Measurements from ENCODE around the gene BMP8A. TPM values are rescaled to one million over a fixed set of nuclear protein-coding genes. Genes with fewer than 3 reads are reported as not detected.

BMP8A gene
- polyA plus RNA-seq, 3 donors, result not detected

DNA sequence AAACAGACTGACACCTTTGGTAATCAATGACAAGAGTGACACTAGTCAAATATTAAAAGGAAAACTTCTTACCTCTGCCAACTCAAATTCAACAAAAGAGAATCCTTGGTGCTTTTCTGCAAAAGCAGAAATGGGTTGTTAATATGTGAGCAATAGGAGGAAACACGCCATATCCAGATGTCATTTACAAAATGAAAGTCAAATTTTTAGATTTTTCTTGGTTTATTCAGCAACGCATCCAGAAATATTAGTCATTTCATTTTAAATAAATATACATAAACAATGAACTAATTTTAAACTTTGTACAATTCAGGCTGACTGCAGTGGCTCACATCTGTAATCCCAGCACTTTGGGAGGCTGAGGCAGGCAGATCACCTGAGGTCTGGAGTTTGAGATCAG, 62.8 kb downstream of the BMP8A start:
- no peaks in the 10 kb centered on the region for H3K79me2 ChIP-seq (ENCODE audit: insufficient read depth, low read length)
- peaks cover 8 to 32% of the 10 kb centered on the region in 2 donors for H3K36me3 Mint-ChIP-seq
- DNase-seq, result no peak
- no CpG with 5 or more reads among the region's 2 CpGs for WGBS (ENCODE audit: insufficient coverage)
- intact Hi-C loops (cut with micrococcal nuclease), result no loop called here
- no peak overlapping the region for H3K27ac ChIP-seq (ENCODE audit: low read depth in 1 of 2, low read length in 2 of 2)
- no peak overlapping the region for H3K4me3 ChIP-seq (replicated peaks in 1 of 3; ENCODE audit: low read depth in 2 of 3, low read length in 3 of 3)
- no peak overlapping the region for H3K4me3 Mint-ChIP-seq
- peaks cover 0 to 8% of the 10 kb centered on the region in 2 donors for H3K36me3 ChIP-seq (replicated peaks in 1 of 2; ENCODE audit: control insufficient read depth in 1 of 2, insufficient read depth in 2 of 2, low read length in 2 of 2)
- TF ChIP-seq, protein P1, sequence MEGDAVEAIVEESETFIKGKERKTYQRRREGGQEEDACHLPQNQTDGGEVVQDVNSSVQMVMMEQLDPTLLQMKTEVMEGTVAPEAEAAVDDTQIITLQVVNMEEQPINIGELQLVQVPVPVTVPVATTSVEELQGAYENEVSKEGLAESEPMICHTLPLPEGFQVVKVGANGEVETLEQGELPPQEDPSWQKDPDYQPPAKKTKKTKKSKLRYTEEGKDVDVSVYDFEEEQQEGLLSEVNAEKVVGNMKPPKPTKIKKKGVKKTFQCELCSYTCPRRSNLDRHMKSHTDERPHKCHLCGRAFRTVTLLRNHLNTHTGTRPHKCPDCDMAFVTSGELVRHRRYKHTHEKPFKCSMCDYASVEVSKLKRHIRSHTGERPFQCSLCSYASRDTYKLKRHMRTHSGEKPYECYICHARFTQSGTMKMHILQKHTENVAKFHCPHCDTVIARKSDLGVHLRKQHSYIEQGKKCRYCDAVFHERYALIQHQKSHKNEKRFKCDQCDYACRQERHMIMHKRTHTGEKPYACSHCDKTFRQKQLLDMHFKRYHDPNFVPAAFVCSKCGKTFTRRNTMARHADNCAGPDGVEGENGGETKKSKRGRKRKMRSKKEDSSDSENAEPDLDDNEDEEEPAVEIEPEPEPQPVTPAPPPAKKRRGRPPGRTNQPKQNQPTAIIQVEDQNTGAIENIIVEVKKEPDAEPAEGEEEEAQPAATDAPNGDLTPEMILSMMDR (IDR thresholded peaks at IDR 0.05), result no peak
- no peaks in the 10 kb centered on the region for H4K20me1 ChIP-seq (ENCODE audit: insufficient read depth, low read length)
- peaks cover 11% of the 10 kb centered on the region for H3K4me1 Mint-ChIP-seq
- no peak overlapping the region for H3K4me2 ChIP-seq (replicated peaks; ENCODE audit: extremely low read depth, low read length, poor library complexity, severe bottlenecking)
- no peak overlapping the region for H2AFZ ChIP-seq (ENCODE audit: insufficient read depth, low read depth, low read length, poor library complexity, severe bottlenecking)
- H3K9me3 ChIP-seq (replicated peaks in 1 of 2; ENCODE audit: control insufficient read depth in 1 of 2, insufficient read depth in 1 of 2, low read length in 2 of 2), result no peaks in the 10 kb centered on the region
- H3K9me3 Mint-ChIP-seq, result no peaks in the 10 kb centered on the region
- H3K27me3 ChIP-seq (ENCODE audit: control insufficient read depth in 2 of 2, insufficient read depth in 2 of 2, low read length in 2 of 2), result no peaks in the 10 kb centered on the region
- H3K27me3 Mint-ChIP-seq (ENCODE audit: low read depth in 3 of 3), result peaks cover 0 to 1% (median 1%) of the 10 kb centered on the region in 3 donors
- H3K9ac ChIP-seq (ENCODE audit: insufficient read depth, low read length, poor library complexity, severe bottlenecking), result no peak overlapping the region
- H3K27ac Mint-ChIP-seq, result peak overlapping the region in 1 of 7 donors; percentile 26
- H3K4me1 ChIP-seq (ENCODE audit: control insufficient read depth in 1 of 2, insufficient read depth in 2 of 2, low read length in 2 of 2), result peaks cover 4 to 6% of the 10 kb centered on the region in 2 donors

DNA sequence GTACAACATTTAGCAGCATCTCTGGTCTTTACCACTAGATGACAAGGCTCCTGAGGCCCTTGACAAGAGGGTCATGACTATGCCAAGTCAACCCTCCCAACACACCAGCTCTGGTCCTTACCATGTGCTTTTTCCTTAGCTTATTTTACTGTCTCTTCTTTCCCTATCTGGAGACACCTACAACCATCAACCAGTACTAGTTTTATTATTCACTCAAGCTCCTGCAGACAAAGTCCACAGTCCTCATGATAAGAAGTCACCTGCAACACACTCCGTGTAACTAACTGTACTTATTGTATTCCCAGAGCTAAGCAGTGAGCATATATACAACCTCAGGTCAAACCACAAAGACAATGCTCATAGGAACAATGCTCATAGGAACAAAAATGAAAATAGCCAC, 69.8 kb downstream of the BMP8A start:
- no CpG with 5 or more reads among the region's 1 CpG for WGBS (ENCODE audit: insufficient coverage)
- Mint-ChIP-seq H3K36me3 (peaks cover 72 to 83% of the 10 kb centered on the region in 2 donors), H3K9me3 (no peaks in the 10 kb centered on the region), H3K27me3 (ENCODE audit: low read depth in 3 of 3) (peaks cover 0 to 1% (median 0%) of the 10 kb centered on the region in 3 donors), H3K4me1 (peaks cover 7% of the 10 kb centered on the region), H3K4me3 (no peak overlapping the region), H3K27ac (no peak overlapping the region)
- Histone ChIP-seq H3K27me3 (ENCODE audit: control insufficient read depth in 2 of 2, insufficient read depth in 2 of 2, low read length in 2 of 2) (no peaks in the 10 kb centered on the region), H3K4me1 (ENCODE audit: control insufficient read depth in 1 of 2, insufficient read depth in 2 of 2, low read length in 2 of 2) (peaks cover 4 to 6% of the 10 kb centered on the region in 2 donors), H3K4me2 (replicated peaks; ENCODE audit: extremely low read depth, low read length, poor library complexity, severe bottlenecking) (no peak overlapping the region), H3K27ac (ENCODE audit: low read depth in 1 of 2, low read length in 2 of 2) (no peak overlapping the region), H2AFZ (ENCODE audit: insufficient read depth, low read depth, low read length, poor library complexity, severe bottlenecking) (no peak overlapping the region), H3K9ac (ENCODE audit: insufficient read depth, low read length, poor library complexity, severe bottlenecking) (no peak overlapping the region), H3K4me3 (replicated peaks in 1 of 3; ENCODE audit: low read depth in 2 of 3, low read length in 3 of 3) (no peak overlapping the region), H3K79me2 (ENCODE audit: insufficient read depth, low read length) (no peaks in the 10 kb centered on the region), H3K36me3 (replicated peaks in 1 of 2; ENCODE audit: control insufficient read depth in 1 of 2, insufficient read depth in 2 of 2, low read length in 2 of 2) (peaks cover 62 to 78% of the 10 kb centered on the region in 2 donors), H4K20me1 (ENCODE audit: insufficient read depth, low read length) (peaks cover 6% of the 10 kb centered on the region), H3K9me3 (replicated peaks in 1 of 2; ENCODE audit: control insufficient read depth in 1 of 2, insufficient read depth in 1 of 2, low read length in 2 of 2) (no peaks in the 10 kb centered on the region)
- intact Hi-C loops (cut with micrococcal nuclease), result no loop called here
- no peak for DNase-seq
- TF ChIP-seq, protein P1 (IDR thresholded peaks at IDR 0.05), result no peak

All from CD14-positive monocyte (primary cell).